ENCODE measurements around the gene MAP7D1.
A peak's percentile ranks its signal among the peaks of the same experiment; 100 is the strongest.

The MAP7D1 gene

DNA sequence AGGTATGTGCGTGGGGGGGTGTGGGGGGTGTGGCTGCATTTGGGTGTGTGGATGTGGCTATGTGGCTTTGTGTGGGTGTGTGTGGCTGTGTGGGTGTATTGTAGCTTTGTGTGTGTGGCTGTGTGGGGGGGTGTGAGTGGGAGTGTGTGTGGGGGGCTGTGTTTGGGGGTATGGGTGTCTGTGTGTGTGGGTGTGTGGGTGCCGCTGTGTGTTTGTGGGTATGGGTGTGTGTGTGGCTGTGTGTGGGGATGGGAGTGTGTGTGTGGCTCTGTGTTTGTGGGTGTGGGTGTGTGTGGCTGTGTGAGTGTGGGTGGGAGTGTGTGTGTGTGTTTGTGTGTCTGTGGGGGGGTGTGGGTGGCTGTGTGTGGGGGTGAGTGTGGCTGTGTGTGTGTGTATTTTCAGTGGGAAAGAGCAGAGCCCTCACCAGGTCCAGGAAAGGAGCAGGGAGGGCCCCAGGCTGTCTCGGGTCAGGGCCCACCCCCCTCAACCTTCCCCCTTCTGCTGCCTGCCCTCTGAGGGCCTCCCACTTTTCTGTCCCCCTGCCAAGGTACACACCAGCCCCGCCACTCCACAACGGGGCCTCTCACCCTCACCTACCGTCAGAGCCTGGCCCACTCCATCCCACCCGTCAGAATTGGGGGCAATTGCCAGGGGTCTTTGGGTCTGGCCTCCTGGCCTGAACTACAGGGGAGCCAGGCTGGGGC lies 29.0 kb upstream of the MAP7D1 start:
- DNase-seq (ENCODE audit: low spot score): no peak

DNA sequence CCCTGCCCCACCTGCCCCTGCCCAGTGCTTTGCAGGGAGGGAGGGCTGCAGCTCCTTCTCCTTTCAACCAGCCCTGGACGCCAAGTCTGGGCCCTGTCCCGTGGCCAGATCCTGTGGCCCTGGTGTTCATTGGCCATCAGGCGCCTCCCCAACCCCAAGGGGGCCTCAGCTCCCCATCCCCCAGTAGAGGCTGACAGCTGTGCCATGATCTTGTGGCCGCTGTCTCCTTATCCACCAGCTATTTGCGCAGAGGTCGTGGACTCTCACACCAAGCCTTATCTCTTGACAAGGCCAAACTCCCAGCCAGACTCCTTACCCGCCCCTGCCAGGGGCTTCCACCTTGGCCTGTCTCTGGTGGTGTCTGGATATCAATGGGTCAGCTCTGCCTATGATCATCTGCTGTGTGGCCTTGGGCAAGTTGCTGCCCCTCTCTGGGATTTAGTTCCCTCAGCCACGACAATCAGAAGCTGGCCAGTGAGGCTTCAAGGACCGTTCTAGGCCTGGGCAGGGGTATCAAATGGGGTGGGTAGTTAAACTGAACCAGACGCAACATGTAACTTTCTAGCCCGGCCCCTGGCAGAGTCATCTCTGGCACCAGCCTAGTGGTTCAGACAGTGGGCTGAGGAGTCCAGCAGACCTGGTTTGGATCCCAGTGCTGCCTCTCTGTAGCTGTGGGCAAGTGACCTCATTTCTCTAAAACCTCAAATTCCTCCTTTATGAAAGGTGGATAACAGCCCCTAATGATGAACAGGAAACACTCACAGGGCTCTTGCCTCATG lies 27.6 kb upstream of the MAP7D1 start:
- no peak for DNase-seq (ENCODE audit: low spot score)

DNA sequence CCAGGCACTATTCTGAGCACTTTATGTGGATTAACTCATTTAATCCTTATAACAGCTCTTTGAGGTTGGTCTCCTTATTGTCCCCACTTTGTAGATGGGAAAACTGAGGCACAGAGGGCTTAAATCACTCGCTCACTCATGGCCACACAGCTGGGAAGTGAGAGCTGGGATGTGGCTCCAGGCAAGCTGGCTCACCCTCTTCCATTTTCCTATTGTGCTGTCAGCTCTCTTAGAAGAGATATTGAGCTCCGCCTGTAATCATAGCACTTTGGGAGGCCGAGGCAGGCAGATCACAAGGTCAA lies 27.1 kb upstream of the MAP7D1 start:
- no peak for DNase-seq (ENCODE audit: low spot score)

DNA sequence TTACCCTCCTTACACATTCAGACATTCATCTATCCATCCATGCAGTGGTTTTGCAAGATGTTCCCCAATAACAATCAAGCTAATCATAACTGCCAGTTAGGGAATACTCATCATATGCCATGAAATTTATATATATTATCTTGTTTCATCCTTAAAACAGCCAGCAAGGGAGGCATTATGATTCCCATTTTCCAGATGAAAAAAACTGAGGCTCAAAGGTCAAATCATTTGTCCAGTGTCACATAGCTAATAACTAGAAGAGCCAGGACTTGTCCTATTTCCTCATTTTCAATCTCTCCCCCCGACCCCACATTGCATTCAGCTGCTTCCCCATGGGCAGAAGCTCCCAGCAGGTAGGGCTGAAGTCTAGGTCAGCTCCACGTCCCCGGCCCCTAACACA lies 23.9 kb upstream of the MAP7D1 start:
- no peak for DNase-seq (ENCODE audit: low spot score)

DNA sequence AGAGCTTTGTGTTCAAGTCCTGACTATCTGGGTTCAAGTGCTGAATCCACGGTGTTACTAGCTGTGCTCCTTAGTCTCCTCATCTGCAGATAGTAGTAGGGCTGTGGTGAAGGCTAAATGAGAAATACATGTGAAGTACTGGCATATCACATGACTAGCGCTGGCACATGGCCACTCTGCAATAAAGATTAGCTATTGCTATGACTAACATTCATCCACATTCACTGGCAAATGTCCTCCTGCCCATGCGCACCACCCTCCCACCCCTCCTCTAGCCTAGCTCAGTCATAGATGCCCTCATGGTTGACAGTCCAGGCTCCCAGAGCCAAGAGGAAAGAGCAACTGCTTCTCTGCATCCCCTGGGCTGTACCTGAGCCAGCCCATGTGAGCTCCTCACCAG lies 22.5 kb upstream of the MAP7D1 start:
- no peak for DNase-seq (ENCODE audit: low spot score)

DNA sequence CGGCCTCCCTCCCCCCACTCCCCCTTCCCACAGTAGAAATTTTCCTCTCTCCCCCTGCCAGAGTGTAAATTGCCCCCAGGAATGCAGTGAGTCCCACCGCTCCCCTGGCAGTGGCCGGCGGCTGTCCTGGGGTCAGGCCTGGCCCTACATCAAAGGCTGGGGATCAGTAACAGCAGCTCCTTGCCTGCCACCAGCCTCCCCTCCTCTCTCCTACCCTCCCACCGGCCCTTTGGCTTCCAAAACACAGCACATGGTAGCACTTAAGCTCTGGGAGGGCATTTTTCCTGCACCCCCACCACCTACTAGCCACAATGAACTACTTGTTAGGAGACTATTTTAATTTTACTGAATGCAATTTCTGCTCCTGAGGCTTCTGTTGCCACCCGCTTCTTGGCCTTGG lies 21.9 kb upstream of the MAP7D1 start:
- no peak for DNase-seq (ENCODE audit: low spot score)

DNA sequence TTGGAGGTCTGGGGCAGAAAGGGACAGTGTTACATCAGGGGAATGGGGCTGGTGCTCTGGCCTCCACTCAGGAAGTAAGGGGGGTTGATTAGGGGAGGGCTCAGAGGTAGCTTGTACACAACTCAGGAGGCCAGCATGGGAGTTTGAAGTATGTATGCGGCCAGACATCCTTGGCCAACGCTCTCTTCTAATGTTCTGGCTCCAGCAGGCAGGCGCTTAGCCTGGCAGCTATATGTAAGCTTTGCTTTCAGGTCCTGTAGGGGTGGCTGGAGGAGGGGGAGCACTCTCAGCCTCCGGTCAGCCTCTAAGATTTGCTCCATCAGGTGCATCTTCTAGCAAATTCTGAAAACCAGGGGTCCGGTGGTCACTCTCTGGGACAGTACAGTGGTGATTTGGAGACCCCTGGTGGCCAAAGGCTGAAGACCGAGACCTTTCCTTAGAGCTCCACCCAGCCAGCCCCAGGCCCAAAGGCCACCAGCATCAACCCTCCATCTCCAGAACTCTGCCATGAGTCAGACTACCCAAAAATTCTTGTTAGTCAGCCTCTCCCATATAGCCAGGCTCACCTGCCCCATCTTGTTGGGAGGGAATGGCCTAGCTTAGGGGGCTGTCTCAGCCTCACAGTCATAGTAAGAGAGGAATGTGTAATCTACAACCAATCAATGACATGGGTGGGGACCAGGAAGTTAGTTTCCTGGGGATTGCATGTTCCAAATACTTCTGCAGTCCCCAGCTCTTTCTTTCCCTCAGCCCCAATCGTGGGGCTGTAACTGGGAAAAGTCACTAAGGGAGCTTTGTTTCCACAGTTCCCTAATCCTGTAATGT lies 21.2 kb upstream of the MAP7D1 start:
- peak; percentile 59 for DNase-seq (ENCODE audit: low spot score)

DNA sequence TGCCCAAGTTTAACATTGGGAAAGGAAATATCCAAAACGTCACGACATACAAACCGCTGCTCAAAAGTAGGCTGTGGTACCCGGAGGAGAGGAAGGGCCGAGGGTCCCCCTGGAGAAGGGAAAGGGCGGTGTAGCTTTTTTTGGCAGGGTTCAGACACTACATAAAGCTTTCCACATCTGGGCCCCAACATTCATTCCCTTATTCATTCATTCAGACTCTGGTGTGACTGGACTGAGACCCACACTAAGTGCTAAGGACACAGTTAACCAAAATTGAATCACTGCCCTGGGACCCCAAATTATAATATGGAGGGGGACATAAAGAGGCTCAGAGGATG lies 20.7 kb upstream of the MAP7D1 start:
- no peak for DNase-seq (ENCODE audit: low spot score)

DNA sequence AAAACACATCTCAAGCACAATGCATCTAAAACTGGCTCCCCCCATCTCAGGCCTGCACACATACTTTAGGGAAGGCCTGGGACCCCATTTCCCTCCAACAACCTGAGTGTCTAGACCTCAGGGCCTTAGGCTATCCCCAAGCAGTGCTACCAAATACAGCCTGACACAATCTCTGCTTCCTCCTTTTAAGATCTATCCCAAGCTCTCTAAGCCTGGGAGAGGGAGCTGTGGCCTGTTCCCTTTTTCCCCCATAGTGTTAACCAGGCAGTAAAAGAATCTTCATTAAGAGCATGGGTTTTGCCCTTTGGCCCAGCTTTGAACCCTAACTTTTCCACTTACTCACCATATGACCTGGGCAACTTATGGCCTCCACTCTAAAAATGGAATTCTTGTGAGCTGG lies 20.2 kb upstream of the MAP7D1 start:
- no peak for DNase-seq (ENCODE audit: low spot score)

DNA sequence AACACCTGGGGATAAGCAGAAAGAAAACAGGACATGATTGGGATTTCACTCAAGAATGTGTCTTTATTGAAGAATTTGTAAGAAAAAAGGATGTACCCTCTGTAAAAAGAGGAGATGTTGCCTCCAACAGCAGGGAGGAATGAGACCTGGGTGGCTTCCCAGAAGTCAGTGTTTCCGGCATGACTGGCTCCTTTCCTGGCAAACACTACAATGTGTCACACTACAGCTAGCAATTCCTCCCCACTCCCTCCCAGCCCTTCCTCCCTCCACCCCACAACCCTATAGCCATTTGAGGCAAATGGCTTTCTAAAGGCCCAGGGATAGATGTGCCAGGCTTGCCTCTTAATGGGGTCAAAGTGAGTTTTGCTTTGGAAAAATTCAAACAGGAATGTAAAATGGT lies 19.4 kb upstream of the MAP7D1 start:
- no peak for DNase-seq (ENCODE audit: low spot score)

DNA sequence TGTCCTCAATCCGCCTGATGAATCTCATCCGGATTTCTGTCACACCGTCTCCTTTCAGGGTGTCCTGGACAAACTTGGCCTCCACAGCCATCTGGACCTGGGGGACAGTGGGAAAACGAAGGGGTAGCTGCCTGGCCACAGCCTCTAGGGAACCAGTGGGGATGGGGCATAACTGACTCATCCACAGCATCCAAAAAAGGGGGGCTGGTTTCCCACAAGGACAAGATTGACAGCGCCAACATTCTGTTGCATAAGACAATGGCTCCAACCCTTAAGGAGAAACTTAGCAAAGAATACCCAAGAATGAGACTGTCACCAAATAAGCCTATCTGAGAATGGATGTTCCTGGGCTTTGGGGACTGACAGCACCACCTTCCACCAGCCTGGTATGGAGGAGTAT lies 18.7 kb upstream of the MAP7D1 start:
- no peak for DNase-seq (ENCODE audit: low spot score)

DNA sequence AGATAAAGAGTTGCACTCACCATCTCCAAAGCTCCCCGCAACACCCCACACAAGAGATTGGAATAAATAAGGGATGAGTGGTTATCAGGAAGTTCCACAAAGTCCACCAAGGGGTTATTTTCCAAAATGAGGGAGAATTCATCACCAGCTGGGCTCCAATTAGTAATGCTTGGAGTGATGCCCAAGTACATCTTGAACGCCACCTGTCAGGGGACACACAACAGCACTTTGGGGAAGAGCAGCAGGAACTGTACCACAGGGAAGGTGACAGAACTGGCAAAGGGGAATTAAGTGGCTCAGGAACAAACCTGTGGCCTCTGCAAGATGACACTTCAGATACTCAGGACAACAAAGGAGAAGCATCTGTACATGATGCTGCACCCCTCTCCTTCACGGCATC lies 18.2 kb upstream of the MAP7D1 start:
- DNase-seq (ENCODE audit: low spot score): no peak

DNA sequence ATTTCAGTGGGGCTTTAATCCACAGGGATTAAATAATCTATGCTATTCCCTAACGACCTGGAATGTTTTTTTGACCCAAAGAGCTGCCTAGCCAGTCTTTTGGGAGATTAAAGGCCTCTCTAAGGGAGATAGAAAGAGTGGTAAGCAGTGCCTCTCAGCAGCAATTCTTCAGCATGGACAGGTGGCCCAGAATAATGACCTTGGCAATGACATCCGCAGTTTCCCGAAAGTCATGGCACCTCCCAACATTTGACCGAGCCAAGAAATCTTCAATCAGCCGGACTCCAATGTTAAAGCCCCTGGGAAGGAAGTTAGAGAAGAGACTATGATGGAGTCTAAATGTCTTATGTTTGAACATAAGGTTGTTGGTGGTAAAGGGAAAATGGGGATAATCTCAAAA lies 16.4 kb upstream of the MAP7D1 start:
- DNase-seq (ENCODE audit: low spot score): no peak

DNA sequence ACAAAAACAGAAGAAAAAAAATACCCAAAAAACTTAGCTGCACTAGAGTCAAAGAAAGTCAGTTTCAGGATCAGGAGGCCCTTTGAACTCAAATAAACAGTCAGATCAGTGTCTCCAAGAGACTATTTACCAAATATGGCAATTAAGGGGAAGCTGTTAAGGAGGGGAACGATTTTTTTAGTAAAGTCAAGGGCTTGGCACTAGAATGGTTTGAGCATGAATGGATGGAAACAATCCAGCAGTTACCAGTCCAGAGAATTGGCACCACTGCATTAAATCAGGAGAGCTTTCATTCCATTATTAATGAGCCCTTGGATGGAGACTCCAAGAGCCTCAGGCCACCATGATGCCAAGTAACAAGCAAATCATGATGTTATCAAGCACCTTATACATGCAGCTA lies 13.8 kb upstream of the MAP7D1 start:
- peak; percentile 43 for DNase-seq (ENCODE audit: low spot score)

DNA sequence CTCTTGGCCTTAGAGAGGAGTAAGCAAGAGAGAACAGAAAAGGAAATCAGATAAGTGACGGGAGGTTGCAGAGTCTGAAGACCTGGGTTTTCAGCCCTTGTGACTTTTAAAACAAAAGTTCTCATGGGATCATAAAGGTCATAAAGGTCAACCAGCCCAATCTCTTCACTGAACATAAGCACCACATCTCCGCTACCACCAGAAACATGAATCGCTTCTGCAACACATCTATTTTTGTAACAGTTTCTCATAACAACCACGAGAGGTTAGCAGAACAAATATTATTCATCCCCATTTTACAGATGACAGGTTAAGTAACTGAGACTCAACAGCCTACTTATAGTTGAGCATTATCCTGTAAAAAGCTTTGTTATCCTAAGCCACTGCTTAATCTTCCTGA lies 12.5 kb upstream of the MAP7D1 start:
- no peak for DNase-seq (ENCODE audit: low spot score)

DNA sequence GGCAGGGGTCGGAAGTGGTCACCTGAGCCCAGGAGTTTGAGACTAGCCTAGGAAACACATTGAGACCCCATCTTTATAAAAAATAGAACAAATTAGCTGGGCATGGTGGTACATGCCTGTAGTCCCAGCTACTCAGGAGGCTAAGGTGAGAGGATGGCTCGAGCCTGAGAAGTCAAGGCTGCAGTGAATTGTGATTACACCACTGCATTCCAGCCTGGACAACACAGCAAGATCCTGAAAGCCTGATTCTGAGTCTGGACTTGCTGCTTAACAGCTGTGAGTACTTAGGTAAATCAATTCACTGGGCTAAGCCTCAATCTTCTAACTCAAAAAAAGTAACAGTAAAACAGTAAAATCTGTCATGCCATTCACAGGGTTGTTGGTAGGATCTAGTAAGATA lies 11.5 kb upstream of the MAP7D1 start:
- DNase-seq (ENCODE audit: low spot score): no peak

DNA sequence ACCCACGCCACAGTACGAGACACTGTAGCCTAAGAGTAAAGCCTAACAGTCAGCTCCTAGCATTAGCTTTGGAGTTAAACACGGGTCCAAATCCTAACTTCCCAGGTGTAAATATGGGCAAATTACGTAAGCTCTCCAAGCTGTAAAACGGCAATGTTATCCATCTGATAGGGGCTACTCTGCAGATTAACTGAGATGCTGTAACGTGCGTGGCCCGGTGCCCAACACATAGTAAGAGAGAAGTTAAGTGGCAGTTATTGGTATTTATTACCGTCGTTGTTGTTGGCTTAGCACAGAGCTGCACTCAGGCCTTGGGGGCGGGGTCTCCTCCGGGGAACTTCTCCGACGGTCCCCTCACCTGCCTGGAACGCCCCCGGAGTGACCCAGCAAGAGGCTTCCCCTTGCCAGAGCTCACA lies 7.1 kb upstream of the MAP7D1 start:
- DNase-seq (ENCODE audit: low spot score): no peak

DNA sequence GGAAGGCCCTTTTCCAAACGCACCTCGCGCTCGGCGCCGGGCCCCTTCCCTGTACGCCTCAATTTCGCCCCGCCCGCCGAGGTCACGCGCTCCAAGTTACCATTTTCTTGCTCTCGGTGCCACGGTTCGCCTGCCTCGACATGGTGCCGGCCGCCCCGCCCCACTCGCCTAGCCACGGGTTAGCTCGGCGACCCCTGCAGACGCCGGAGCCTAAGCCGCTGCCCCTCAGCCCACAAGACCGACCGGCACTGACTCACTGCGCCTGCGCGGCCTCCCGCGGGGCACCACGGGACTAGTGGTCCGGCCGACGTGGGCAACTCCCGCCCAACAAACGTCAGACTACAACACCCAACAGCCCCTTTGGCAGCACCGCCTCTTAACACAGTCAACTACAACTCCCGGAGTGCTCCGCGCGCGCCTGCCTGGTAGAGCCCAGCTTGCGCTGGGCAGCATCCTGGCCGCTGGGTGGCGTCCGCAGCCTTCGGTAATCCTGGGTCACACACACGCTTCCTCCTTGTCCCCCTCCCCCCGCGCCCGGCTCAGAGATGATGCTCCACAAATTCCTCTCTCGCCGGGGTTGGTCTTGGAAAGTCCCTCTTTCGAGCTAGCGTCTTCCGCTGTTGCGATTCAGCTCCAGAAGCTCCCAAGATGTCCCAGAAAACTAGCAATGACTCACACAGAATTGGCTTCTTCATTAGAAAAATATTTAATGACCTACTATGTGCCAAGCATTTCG lies 6.6 kb upstream of the MAP7D1 start, which contains the start of gene TRAPPC3:
TRAPPC3 (minus strand) TSS at position 250 of the 736 bp plus-strand sequence; CDS start at position 142, 108 bp downstream.
- DNase-seq (ENCODE audit: low spot score): peak; percentile 100

DNA sequence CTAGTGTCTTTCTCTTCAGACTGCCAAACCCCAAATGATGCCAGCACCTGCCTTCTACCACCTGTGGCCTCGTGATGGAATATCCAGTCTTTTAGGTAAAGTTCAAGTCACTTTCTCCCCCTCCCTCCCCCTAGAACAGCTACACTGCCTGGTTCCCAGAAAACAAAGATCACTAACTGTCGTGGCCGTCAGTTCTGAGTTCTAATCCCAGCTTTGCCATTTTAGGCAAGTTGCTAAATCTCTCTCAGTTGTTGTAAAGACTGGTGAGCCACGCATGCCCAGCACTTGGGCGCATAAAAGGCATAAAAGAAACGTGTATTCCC lies 6.0 kb upstream of the MAP7D1 start:
- DNase-seq (ENCODE audit: low spot score): no peak

DNA sequence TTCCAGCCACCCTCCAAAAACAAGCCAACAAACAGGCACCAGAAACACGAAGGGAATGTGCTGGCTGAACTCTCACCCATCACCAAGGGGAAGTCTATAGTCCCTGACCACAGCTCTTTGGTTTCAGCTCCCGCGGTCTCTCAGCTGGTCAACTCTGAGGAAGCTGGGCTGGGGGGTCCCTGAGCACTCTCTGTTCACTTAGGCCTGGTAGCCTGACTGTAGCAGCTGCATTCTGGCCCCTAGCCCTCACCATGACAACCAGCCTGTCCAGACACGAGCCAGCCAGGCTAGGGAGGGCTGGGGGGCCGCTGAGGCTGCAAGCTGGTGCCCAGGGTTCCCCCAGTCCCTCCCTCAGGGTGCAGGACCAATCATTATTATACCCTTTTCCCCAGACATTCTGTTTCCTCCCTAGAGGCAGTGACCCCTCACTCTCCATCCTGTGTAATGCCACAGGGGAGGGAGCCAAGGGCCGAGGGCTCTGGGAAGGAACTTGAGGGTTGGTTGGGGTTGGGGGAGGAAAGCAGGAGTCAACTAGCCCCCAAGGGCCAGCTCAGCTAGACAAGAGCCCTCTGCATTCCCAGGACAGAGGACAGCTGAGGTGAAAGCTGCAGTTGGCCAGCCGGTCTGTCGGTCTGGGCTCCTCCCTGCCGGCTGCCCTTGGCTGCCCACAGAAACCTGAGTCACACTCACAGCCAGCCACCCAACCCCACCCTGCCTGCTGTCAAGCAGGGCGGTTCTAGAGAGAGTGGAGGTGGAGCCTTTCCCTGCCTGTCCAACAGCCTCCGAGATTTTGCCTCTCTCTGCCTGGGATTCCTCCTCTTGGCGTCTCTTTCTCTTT lies 5.4 kb upstream of the MAP7D1 start:
- DNase-seq (ENCODE audit: low spot score): peak; percentile 82

DNA sequence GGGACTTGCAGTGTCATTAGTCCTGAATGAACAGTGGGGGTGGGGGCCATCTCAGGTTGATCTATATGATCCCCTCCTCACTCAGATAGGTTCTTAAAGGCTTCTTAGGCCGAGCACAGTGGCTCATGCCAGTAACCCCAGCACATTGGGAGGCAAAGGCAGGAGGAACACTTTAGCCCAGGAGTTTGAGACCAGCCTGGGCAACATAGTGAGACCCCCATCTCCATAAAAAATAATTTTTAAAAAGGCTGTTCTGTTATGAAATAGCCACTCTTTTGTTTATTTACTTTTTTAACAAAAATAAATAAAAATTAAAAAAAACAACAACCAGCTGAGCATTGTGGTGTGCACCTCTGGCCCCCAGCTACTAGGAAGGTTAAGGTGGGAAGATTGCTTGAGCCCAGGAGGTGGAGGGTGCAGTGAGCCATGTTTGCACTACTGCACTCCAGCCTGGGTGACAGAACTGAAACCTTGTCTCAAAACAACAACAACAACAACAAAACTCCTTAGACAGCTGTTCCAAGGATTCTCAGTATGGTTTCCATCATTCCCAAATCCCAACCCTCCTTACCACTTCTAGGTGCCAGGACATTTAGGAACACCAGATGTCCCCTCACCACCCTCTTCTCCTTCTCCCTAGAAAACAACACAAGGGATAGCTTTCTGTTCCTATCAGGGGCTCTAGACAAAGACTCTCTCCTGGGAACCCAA lies 4.7 kb upstream of the MAP7D1 start:
- no peak for DNase-seq (ENCODE audit: low spot score)

Data from globus pallidus (tissue), 1 donor.